Right forelimb (tissue), 1 donor: ENCODE measurements around the gene AUTS2.
"Not testable (repeated sequence)": the region's sequence is repeated elsewhere in the genome, so short reads cannot be mapped to it uniquely, and the experiment has no call there.

Source experiments
- DNase-seq: peaks from one replicate; pipeline ENCODE4 v3.0.0-alpha.2; 2018

AUTS2 gene

DNA sequence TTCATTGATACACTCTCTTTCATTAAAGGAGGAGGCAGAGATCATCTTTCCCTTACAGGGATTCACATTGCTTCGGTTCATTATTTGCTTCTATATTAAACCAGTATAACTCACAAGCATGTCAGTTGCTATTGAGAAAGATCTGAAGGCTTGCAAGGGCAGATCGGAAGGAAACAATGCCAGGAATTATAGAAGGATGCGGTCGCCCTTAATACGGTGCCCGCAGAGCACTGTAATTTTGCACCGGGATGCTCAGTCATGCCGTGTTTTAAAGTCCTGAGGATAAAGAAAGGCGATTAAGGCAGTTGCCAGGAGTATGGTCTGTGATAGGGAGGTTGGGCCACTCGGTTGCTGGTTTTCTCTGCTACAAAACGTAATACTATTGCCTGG lies 1183.6 kb downstream of the AUTS2 start:
- no peak for DNase-seq

DNA sequence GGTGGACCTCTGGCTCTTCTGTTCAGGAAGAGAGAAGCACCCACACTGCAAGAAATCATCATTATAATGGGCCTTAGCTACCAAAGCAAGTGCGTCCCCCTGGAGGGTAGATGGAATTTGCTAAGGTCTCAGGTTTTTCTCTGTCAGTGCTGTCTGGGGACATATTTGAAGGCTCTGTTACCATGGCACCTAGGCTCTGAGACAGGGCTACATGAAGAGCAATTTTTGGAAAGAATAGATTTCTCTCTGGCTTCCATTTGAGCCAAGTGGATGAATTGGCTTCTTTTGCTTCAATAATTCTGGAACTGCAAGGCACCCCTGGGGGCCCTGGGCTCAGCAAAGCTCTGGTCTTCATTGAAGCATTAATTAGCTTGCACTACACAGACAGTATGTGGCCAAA lies 1184.5 kb downstream of the AUTS2 start:
- no peak for DNase-seq

DNA sequence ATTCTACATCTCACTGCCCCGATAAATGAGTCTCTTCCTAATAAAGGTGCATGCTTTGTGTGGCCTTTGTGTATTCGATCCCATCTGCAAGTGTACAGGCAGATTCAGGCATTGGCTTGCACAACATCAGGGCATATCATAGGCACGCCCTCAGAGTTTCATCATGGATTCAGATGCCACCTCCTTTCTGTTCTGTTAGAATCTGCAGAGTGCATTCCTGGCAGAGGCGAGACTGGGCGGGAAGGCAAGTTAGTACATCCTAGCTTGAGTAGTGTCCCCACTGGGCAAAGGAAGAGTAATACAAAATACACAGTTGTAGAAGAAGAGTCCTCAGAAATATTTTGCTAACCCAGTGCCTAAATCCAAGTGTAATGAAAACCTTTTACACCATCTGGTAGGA lies 1187.2 kb downstream of the AUTS2 start:
- no peak for DNase-seq

DNA sequence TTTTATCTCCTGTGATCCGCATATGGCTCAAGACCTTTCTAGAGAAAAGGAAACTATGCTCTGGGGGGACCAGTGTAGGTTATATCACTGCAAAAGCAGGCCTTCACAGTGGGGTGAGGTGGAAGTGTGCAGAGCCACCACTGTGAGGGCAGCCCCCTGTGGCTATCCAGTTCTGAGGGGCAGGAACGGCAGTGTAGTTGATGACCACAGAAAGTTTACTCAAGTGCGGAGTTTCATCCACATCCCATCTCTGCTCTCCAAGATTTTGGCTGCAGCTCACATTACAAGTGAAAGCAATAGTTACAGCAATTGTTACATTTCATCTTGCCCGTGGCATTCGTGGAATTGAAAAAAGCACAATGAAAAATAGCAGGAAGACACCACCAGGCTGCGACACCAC lies 1187.8 kb downstream of the AUTS2 start:
- DNase-seq, result no peak

DNA sequence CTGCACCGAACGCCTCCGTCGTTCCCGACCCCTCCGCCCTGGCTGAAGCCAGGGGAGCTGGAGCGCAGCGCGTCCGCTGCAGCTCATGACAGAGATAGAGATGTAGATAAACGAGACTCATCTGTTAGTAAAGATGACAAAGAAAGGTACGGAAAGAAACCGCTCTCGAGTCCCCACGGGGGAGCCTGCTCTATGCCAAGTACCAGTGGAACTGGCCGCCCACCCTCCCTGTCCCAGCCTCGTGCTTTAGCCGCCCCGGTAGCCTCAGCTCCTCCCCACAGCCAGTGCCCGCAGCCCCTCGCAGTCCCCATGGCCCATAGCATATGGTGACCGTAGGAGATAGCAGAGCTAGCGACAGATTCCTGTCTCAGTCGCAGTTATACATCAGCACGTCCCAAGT lies 1189.0 kb downstream of the AUTS2 start:
- DNase-seq, result no peak

DNA sequence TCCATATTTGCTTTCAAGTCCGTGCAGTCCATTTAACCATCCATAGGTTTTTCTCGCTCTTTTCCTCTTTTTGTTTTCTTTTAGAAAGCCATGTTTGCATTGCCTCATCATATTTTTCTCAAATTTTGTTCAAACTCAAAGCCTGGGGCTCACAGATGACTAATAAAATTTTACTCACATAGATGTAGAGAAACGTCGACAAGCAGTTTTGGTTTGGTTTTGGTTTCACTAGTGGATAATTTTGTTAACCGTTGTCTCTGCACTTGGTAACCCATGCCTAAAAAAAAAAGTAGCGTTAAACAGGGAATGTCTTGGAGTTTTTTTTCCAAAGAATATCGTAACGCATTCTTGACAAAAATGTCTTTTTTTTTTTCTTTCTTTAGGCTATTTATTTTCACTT lies 1189.5 kb downstream of the AUTS2 start:
- no peak for DNase-seq

DNA sequence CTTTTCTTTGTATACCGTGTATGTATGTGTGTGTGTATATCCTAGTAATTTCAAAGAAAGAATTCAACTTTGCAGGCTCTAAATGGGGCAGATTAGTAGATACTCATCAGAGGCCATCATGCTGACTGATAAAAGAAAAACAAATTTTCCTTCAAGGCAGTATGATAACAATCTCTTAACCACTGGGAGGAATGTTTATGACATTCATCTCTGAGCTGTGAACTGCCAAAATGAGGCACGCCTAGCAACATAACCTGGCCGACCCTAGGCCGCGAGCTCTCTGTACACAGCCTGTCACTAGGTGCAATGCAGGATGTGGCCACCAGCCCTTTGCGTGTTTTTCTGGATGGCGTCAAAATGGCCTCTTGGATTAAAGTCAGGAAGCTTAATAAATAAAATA lies 1190.0 kb downstream of the AUTS2 start:
- DNase-seq, result no peak

DNA sequence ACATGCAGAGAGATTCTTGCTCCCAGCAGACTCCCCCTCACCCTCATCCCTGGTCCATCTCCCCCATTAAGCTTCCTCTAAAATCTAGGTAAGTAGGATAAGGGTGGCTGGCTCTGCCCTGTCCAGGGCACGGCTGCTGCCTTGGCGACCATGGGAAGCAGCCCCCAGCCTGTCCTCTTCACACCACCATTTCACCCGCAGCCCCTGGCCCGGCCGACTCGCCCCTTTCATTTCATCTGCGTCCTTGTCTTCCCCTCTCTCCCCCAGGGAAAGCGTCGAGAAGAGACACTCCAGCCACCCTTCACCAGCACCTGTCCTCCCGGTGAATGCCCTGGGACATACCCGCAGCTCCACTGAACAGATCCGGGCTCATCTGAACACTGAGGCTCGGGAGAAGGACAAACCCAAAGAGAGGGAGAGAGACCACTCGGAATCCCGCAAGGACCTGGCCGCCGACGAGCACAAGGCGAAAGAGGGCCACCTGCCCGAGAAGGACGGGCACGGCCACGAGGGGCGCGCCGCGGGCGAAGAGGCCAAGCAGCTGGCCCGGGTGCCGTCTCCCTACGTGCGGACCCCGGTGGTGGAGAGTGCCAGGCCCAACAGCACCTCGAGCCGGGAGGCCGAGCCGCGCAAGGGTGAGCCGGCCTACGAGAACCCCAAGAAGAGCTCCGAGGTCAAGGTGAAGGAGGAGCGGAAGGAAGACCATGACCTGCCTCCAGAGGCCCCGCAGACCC lies 1191.4 kb downstream of the AUTS2 start:
- no peak for DNase-seq

DNA sequence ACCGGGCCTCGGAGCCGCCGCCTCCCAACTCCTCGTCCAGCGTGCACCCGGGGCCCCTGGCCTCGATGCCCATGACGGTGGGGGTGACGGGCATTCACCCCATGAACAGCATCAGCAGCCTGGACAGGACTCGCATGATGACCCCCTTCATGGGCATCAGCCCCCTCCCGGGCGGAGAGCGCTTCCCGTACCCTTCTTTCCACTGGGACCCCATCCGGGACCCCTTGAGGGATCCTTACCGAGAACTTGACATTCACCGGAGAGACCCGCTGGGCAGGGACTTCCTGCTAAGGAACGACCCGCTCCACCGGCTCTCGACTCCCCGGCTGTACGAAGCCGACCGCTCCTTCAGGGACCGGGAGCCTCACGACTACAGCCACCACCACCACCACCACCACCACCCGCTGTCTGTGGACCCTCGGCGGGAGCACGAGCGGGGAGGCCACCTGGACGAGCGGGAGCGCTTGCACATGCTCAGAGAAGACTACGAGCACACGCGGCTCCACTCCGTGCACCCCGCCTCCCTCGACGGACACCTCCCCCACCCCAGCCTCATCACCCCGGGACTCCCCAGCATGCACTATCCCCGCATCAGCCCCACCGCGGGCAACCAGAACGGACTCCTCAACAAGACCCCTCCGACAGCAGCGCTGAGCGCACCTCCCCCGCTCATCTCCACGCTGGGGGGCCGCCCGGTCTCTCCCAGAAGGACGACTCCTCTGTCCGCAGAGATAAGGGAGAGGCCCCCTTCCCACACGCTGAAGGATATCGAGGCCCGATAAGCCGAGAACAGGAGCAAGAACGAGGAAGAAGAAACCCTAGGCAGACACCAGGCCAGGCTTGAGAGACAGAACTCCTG lies 1192.2 kb downstream of the AUTS2 start:
- no peak for DNase-seq

DNA sequence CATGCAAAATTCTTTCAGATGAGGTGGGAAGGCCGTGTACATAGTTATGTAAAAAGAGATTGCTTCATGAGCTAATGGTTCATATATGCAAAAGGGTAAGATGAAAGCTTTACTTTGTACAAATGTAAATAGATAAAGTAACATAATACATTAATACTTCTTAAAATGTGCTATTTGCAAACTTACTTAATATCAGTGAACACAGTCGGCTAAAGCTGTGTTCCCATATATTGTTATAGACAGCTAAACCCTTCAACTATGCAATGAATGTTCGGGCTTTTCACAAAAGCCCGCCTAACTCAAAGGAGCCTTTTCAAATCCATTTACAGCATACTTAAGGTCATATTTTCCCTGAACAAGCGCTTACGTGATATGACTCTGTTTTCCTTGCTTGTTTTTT lies 1193.1 kb downstream of the AUTS2 start:
- DNase-seq, result no peak

DNA sequence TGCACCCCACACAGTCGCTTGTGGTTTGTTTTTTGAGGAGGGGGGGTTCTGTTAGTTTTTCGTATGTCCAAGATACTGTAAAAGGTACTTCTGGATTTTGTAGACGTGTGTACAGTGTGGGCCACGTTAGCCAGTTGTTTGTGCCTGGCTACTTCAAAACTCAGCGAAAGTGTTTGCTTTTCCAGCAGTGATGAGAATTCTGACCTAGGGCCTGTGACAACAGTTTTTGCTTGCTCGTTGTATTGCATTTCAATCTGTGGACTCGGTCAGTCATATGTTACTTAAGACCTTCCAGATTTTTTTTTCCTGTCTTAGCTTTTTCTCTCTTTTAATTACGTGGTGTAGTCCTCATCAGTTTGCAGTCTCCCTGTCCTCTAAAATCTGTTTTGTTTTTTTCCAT lies 1194.8 kb downstream of the AUTS2 start:
- no peak for DNase-seq

DNA sequence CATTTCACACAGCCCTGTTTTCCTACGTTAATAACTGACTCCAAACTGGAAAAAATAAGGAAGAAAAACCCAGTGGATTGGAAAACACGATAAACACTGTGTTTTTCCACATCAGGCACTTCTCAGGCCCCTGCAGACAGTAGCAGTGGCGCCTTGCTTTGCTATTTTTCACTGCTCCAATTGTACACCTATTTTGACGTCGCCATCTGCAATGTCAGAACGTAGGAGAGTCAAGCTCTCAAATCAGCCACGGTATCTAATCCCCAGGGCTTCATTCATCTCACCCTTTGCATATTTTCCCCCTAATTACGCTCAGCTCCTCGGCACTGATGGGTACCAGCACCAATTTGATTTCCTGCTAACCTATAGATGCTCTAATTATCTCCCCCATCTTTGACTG lies 1195.5 kb downstream of the AUTS2 start:
- DNase-seq, result no peak

DNA sequence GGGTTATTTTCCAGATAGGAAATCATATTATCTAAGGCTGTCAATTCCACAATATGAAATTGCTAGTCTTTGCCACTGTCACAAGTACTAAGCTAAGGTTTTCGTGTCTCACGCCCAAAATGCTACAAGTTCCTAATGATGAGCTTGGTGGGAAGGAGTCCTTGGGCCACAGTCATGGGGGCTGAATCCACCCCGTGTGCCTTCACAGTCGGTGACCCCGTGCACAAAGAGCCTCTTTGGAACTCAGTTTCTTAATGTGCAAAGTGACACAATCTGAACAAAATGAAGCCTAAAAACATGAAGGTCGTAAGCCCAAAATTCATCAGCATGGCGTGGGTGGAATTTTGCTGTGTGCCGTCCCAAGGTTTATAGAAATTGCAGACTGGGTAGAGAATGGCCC lies 1196.7 kb downstream of the AUTS2 start:
- DNase-seq, result no peak

DNA sequence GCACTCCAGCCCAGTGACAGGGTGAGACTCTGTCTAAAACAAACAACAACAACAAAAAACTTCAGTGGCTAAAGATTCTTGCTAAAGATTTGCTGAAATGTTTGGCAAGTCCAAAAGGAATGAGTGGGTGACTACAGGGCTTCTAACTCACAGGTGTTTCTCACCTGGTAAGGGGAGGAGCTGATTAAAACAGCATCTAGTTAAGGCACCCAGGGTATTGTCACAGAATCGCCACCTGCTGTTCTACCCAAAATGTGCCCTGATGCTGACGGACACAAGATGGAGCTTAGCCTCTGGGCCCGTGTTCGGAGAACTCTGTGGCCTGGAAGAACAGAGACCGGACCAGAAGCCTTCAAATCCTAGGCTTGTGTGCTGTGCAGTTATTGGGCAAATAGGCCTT lies 1197.7 kb downstream of the AUTS2 start:
- no peak for DNase-seq

DNA sequence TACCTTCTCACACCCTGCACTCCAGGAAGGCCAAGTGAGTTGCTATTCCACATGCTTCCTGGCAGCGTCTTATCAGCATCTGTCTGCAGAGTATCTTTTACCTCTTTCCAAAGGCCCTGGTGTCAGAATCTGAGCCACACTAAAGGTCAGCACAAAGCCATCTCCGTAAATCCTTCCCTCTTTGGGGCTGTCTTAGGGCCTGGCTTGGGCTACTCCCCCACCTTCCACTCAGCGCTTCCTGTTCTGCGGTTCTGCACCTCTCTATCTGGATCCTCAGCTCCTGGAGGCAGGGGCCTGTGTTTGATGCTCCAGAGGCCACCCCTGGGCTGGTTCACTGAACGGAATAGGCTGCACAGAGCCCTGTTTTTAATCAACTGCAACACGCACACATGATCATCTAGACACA lies 1198.8 kb downstream of the AUTS2 start:
- DNase-seq, result no peak

DNA sequence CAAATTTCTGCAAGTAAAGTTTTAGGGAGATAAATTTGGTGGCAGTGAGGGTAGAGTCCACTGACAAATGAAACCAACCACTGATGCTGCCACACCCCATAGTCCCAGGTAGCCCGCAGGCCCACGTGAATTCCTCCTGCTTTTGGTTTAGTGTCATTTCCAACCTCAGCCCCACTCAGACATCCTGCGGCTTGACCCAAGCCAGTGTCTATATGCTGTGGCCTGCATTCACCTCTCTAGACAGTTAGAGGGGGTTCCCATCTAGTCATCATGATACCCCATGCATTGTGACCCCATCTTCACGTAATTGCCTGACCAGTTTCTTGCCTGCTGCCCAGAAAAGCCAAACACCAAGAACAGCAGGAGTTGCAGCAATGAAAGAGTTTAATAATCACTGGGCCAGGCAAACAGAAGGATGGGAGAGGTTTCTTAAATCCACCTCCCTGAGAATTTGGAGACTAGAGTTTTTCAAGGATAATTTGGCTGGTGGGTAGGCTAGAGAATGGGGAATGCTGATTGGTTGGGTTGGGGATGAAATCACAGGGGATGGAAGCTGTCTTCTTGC lies 1201.6 kb downstream of the AUTS2 start:
- DNase-seq, result no peak

DNA sequence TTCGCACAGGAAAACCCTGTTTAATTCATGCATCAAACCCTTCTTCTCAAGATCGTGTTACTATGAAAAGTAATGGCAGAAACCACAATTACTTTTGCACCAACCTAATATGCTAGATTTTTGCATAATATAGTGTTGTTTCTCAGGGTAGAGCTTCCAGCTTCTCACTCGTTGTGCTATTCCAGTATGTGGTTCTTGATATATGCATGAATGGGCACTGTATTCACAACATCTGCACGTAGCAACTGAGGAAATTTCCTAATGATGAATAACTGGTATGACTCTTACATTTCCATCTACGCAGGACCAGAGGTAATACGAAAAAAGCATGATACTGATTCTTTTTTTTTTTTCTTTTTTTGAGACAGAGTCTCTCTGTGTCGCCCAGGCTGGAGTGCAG lies 1207.1 kb downstream of the AUTS2 start:
- no peak for DNase-seq

DNA sequence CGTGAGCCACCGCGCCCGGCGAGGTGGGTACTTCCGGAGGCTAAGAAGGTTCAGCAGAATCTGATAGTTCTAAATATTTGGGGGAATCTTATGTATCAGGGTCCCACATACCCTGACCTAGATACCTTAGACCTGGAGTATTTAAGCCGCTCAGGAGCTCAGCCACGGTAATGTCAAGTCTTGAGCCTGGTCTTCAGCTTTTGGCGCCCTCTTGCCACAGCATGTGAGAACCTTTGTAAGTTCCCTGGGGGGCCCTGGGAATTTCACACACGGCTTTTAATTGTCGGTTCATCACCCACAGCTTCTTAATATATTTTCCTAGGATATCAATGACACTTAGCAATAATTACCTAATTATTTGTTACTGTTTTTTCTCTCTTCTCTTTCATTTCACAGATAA lies 1209.4 kb downstream of the AUTS2 start:
- DNase-seq, result no peak

DNA sequence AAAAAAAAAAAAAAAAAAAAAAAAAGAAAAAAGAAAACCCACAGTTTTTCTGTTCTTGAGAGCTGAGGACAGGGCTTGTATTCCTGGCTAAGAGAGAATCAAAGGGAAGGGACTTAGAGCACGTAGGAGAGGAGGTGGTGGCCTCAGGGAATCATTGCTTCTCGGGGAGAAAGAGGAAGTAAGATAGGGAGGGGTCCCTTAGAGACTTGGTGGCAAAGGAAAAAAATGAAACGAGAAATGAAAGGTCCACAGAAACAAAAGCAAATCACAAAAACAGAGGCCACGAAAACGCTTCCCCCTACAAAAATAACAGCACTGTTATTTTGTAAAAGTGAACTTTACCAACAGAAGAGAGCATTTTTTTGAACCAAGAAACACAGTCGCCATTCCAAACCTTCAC lies 1210.6 kb downstream of the AUTS2 start:
- DNase-seq, result no peak

DNA sequence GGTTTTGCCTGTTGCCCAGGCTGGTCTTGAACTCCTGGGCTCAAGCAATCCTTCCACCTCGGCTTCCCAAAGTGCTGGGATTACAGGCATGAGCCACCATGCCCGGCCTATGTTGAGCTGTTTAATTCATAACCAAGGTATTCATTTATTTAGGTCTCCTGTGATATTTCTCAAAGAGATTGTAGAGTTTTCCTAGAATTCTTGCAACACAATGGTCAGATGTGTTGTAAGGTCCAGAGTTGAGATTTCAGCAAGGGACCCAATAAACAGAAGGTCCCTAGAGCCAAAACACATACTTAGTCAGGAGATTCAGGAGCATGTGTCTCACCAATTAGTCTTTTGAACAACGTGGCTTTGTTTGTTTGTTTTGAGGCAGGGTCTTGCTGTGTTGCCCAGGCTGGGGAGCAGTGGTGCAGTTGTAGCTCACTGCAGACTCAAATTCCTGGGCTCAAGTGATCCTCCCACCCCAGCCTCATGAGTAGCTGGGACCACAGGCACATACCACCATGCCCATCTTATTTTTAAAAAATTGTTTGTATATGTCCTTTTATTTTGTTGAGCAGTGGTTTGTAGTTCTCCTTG lies 1212.4 kb downstream of the AUTS2 start:
- DNase-seq, result no peak

DNA sequence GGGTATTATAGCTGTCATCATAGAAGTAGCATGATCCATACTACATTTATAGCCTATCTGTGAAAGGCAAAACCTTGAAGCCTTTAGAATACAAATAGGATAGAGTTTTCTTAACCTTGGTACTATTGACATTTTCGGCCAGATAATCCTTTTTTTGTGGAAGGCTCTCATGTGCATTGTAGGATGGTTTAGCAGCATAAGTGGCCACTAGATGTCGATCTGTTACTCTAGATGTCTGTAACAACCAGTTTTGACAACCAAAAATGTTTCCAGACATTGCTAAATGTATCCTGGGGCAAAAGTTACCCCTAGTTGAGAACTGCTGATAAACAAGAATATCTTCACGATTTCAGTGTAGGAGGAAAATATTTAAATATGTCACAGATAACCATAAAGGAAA lies 1214.2 kb downstream of the AUTS2 start:
- no peak for DNase-seq

DNA sequence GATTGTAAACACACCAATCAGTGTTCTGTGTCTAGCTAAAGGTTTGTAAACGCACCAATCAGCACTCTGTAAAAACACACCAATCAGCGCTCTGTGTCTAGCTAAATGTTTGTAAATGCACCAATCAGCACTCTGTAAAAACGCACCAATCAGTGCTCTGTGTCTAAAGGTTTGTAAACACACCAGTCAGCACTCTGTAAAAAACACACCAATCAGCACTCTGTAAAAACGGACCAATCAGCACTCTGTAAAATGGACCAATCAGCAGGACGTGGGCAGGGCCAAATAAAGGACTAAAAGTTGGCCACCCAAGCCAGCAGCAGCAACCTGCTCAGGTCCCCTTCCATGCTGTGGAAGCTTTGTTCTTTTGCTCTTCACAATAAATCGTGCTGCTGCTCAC lies 1224.2 kb downstream of the AUTS2 start:
- DNase-seq, result not testable (repeated sequence)

DNA sequence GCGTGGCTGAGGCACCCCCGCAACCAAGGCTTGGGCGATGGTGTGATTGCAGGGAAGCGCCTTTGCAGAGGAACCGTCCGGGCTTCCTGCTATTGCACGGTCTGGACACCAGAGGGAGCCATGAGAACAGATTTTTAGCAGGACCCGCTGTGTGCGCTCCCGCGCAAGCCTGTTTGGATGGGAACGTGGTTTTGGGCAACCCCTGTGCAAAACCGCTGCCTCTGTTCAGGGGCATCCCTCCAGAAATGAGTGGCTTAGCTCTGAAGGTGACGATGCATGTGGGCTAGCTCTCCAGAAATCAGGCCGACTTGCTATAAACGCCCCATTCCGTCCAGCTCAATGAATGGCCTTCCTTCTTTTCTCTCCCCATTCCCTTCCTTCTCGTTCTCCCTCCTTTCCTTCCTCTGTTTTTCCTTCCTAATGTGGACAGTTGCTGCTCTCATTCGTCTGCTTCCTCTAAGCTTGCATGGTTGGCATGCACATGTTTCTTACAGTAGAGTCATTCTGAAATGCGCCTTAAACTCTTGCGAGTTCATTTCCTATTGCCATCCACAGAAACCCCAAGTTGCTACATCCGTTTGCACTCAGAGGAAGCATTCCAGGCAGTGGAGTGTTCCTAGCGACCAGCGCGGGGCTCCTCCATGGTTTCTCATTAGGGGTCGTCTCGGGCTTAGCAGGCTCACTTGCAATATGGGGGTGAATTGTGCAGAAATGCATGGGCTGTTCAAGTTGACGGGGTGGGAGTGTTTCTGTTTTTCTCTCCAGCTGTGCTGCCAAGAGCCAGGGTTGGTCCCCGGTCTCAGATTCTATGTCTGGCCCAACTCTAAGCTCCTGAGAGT lies 1231.2 kb downstream of the AUTS2 start:
- peak; percentile 83 for DNase-seq
